H9 (cell line): Measurements from ENCODE around the gene RNF17. TPM values are rescaled to one million over a fixed set of nuclear protein-coding genes. Genes with fewer than 3 reads are reported as not detected.

Source experiments
- DNase-seq: peaks from one replicate; pipeline ENCODE4 v3.0.0-alpha.2; 2017
- H2AFZ ChIP-seq: one replicate; pipeline ENCODE4 v1.6.1; 2013; ENCODE audit warnings: mild to moderate bottlenecking, low read length, control low read depth, moderate library complexity
- H2AK5ac ChIP-seq: 2 replicates; pipeline ENCODE4 v1.6.1; 2013; ENCODE audit warnings: low read length, control low read depth, mixed read lengths; ENCODE audit not compliant: insufficient read length
- H2BK120ac ChIP-seq: one replicate; pipeline ENCODE4 v1.6.1; 2013; ENCODE audit warnings: low read depth, mild to moderate bottlenecking, low read length, control low read depth, inconsistent platforms; ENCODE audit not compliant: poor library complexity, severe bottlenecking
- H2BK12ac ChIP-seq: 2 replicates; pipeline ENCODE4 v1.6.1; 2013; ENCODE audit warnings: low read length, control low read depth, mixed read lengths, low read depth; ENCODE audit not compliant: insufficient read length
- H2BK15ac ChIP-seq: 2 replicates; pipeline ENCODE4 v1.6.1; 2013; ENCODE audit warnings: low read depth, low read length, control low read depth
- H2BK20ac ChIP-seq: one replicate; pipeline ENCODE4 v1.6.1; 2013; ENCODE audit warnings: low read depth, mild to moderate bottlenecking, low read length, control low read depth, inconsistent platforms; ENCODE audit not compliant: poor library complexity, severe bottlenecking
- H2BK5ac ChIP-seq: 2 replicates; pipeline ENCODE4 v1.6.1; 2013; ENCODE audit warnings: low read length, control low read depth, mixed read lengths; ENCODE audit not compliant: insufficient read length
- H3K14ac ChIP-seq: 2 replicates; pipeline ENCODE4 v1.6.1; 2013; ENCODE audit warnings: low read length, control low read depth; ENCODE audit not compliant: insufficient read depth
- H3K18ac ChIP-seq: 2 replicates; pipeline ENCODE4 v1.6.1; 2013; ENCODE audit warnings: low read depth, mild to moderate bottlenecking, mixed read lengths, low read length, control low read depth; ENCODE audit not compliant: insufficient read length
- H3K23ac ChIP-seq: 2 replicates; pipeline ENCODE4 v1.6.1; 2013; ENCODE audit warnings: low read length, control low read depth, mixed read lengths, low read depth; ENCODE audit not compliant: insufficient read length
- H3K23me2 ChIP-seq: 2 replicates; pipeline ENCODE4 v1.6.1; 2013; ENCODE audit warnings: low read depth, mild to moderate bottlenecking, mixed read lengths, low read length, control low read depth; ENCODE audit not compliant: insufficient read length, poor library complexity, severe bottlenecking
- H3K27ac ChIP-seq: 2 replicates; pipeline ENCODE4 v1.5.1; 2013; ENCODE audit warnings: low read length, control low read depth, mixed read lengths, low read depth; ENCODE audit not compliant: insufficient read length
- H3K27me3 ChIP-seq: 2 replicates; pipeline ENCODE4 v1.6.1; 2013; ENCODE audit warnings: low read length, control low read depth, inconsistent platforms; ENCODE audit not compliant: insufficient read depth
- H3K4ac ChIP-seq: 2 replicates; pipeline ENCODE4 v1.6.1; 2013; ENCODE audit warnings: low read depth, mild to moderate bottlenecking, control low read depth, inconsistent platforms, low read length, moderate library complexity
- H3K4me1 ChIP-seq: 2 replicates; pipeline ENCODE4 v1.6.1; 2013; ENCODE audit warnings: low read length, control low read depth, inconsistent platforms; ENCODE audit not compliant: insufficient read depth
- H3K4me2 ChIP-seq: 2 replicates; pipeline ENCODE4 v1.6.1; 2013; ENCODE audit warnings: low read length, control low read depth, mixed read lengths; ENCODE audit not compliant: insufficient read length, insufficient read depth
- H3K56ac ChIP-seq: 2 replicates; pipeline ENCODE4 v1.6.1; 2013; ENCODE audit warnings: low read depth, mild to moderate bottlenecking, mixed read lengths, low read length, control low read depth; ENCODE audit not compliant: insufficient read length
- H3K79me1 ChIP-seq: 2 replicates; pipeline ENCODE4 v1.6.1; 2013; ENCODE audit warnings: low read depth, mild to moderate bottlenecking, moderate library complexity, low read length, control low read depth, inconsistent platforms; ENCODE audit not compliant: insufficient read depth, poor library complexity, severe bottlenecking
- H3K79me2 ChIP-seq: 2 replicates; pipeline ENCODE4 v1.6.1; 2013; ENCODE audit warnings: low read length, control low read depth, inconsistent platforms; ENCODE audit not compliant: insufficient read depth
- H3K9ac ChIP-seq: 2 replicates; pipeline ENCODE4 v1.6.1; 2013; ENCODE audit warnings: low read length, control low read depth, mixed read lengths; ENCODE audit not compliant: insufficient read length; ENCODE audit errors: extremely low read depth
- H3K9me3 ChIP-seq: one replicate; pipeline ENCODE4 v1.6.1; 2013; ENCODE audit warnings: low read depth, low read length, inconsistent platforms; ENCODE audit not compliant: control insufficient read depth
- H3T11ph ChIP-seq: one replicate; pipeline ENCODE4 v1.6.1; 2013; ENCODE audit warnings: mild to moderate bottlenecking, low read length, control low read depth, inconsistent platforms
- H4K20me1 ChIP-seq: one replicate; pipeline ENCODE4 v1.6.1; 2013; ENCODE audit not compliant: control insufficient read depth, insufficient read length, insufficient read depth
- H4K5ac ChIP-seq: 2 replicates; pipeline ENCODE4 v1.6.1; 2013; ENCODE audit warnings: low read depth, mild to moderate bottlenecking, mixed read lengths, low read length, control low read depth; ENCODE audit not compliant: insufficient read length
- H4K8ac ChIP-seq: replicated peaks from 2 replicates; pipeline ENCODE4 v1.6.1; 2013; ENCODE audit warnings: low read length, control low read depth, mixed read lengths, low read depth; ENCODE audit not compliant: insufficient read length
- H4K91ac ChIP-seq: 2 replicates; pipeline ENCODE4 v1.6.1; 2013; ENCODE audit warnings: low read depth, mild to moderate bottlenecking, moderate library complexity, mixed read lengths, low read length, control low read depth; ENCODE audit not compliant: insufficient read length
- H3K27ac Mint-ChIP-seq, 3 experiments: 2 replicates in 2 of 3; 3 replicates in 1 of 3; pipeline ENCODE4 v1.8.0; 2020 to 2021; ENCODE audit warnings: mixed read lengths in 3 of 3, mild to moderate bottlenecking in 1 of 3, moderate library complexity in 1 of 3
- H3K27me3 Mint-ChIP-seq: 2 replicates; pipeline ENCODE4 v1.8.0; 2021; ENCODE audit warnings: low read depth, mild to moderate bottlenecking, moderate library complexity, mixed read lengths
- H3K36me3 Mint-ChIP-seq, 3 experiments: 2 replicates in 2 of 3; 3 replicates in 1 of 3; pipeline ENCODE4 v1.8.0; 2020 to 2021; ENCODE audit warnings: low read depth in 3 of 3, mixed read lengths in 3 of 3; ENCODE audit not compliant: insufficient read depth in 1 of 3
- H3K4me1 Mint-ChIP-seq, 2 experiments: 2 replicates each; pipeline ENCODE4 v1.8.0; 2020; ENCODE audit warnings: mixed read lengths in 2 of 2
- H3K4me3 Mint-ChIP-seq, 2 experiments: 2 replicates in 1 of 2; 3 replicates in 1 of 2; pipeline ENCODE4 v1.8.0; 2020 to 2021; ENCODE audit warnings: mild to moderate bottlenecking in 2 of 2, mixed read lengths in 2 of 2, moderate library complexity in 1 of 2
- H3K9me3 Mint-ChIP-seq, 2 experiments: 2 replicates in 1 of 2; 3 replicates in 1 of 2; pipeline ENCODE4 v1.8.0; 2020; ENCODE audit warnings: mild to moderate bottlenecking in 2 of 2, mixed read lengths in 2 of 2, moderate library complexity in 1 of 2
- CTCF ChIP-seq: fragments of 200-600 bp; sonication (generic); conservative IDR thresholded peaks from 3 replicates; pipeline ENCODE4 v1.8.0; 2021; ENCODE audit warnings: antibody characterized with exemption, mild to moderate bottlenecking
- WGBS: extraction: QIAGEN DNeasy Blood & Tissue Kit; methylation state at CpG from one replicate; pipeline ENCODE4 v1.1.7; 2013; ENCODE audit warnings: missing lambda C conversion rate, low lambda C conversion rate, mixed read lengths; ENCODE audit not compliant: insufficient read length; ENCODE audit errors: extremely low coverage; 5-methylcytosine and 5-hydroxymethylcytosine counted together
- total RNA-seq: library from RNA; stranded (reverse); gene quantifications from 2 replicates; pipeline ENCODE4 v1.2.1, GENCODE V29; 2021

The RNF17 gene
- total RNA-seq, 1 experiment from 2014 or later = not detected

- no peaks in the 10 kb centered on the region for H3K4me1 ChIP-seq
- H4K20me1 ChIP-seq = no peaks in the 10 kb centered on the region
- TF ChIP-seq CTCF = no peak
- H2BK5ac ChIP-seq = no peak overlapping the region
- H2AFZ ChIP-seq = no peak overlapping the region
- H2AK5ac ChIP-seq = no peak overlapping the region
- H4K8ac ChIP-seq = no peak overlapping the region
- H2BK15ac ChIP-seq = no peak overlapping the region
- peaks cover 22% of the 10 kb centered on the region for H3K23me2 ChIP-seq
- no CpG with 5 or more reads among the region's 24 CpGs for WGBS
- no peak overlapping the region for H3K9ac ChIP-seq
- no peak overlapping the region for H2BK20ac ChIP-seq
- H3K18ac ChIP-seq = no peak overlapping the region
- peaks cover 40% of the 10 kb centered on the region; the same call in 1 of the 2 replicates for H3K27me3 ChIP-seq
- H3K23ac ChIP-seq = no peak overlapping the region
- no peak overlapping the region for H4K91ac ChIP-seq
- no peak overlapping the region for H2BK120ac ChIP-seq
- Mint-ChIP-seq H3K9me3 (no peaks in the 10 kb centered on the region; a peak in 1 of 5 replicates), H3K27ac (no peak overlapping the region; a peak in 1 of 7 replicates), H3K4me3 (peak overlapping the region; percentile 8 to 10; a peak in 2 of 5 replicates), H3K27me3 (peaks cover 81% of the 10 kb centered on the region), H3K36me3 (no peaks in the 10 kb centered on the region; a peak in 2 of 7 replicates), H3K4me1 (peaks cover 21 to 25% of the 10 kb centered on the region in 2 experiments)
- no peaks in the 10 kb centered on the region for H3K79me2 ChIP-seq
- H3K14ac ChIP-seq = no peak overlapping the region
- no peaks in the 10 kb centered on the region for H3K9me3 ChIP-seq
- H3K27ac ChIP-seq = no peak overlapping the region
- no peak overlapping the region for H3K4me2 ChIP-seq
- H3K79me1 ChIP-seq = no peaks in the 10 kb centered on the region
- H2BK12ac ChIP-seq = no peak overlapping the region
- no peak overlapping the region for H3K56ac ChIP-seq
- no peak overlapping the region for H4K5ac ChIP-seq
- H3T11ph ChIP-seq = no peak overlapping the region
- DNase-seq = no peak
- no peak overlapping the region for H3K4ac ChIP-seq
Observed at GRCh38 chr13:24745516-24745860, 18.5 kb upstream of the RNF17 start.
